IPS DF 6.9 (cell line): Measurements from ENCODE around the gene PPP2R5C.

Source experiments
- DNase-seq: peaks from one replicate; pipeline ENCODE4 v3.0.0-alpha.2; 2013; ENCODE audit warnings: low read depth, low spot score
- H3K27ac ChIP-seq: one replicate; pipeline ENCODE4 v1.5.1; 2013; ENCODE audit warnings: low read length, control low read depth
- H3K27me3 ChIP-seq: 2 replicates; pipeline ENCODE4 v1.6.1; 2013; ENCODE audit warnings: mild to moderate bottlenecking, low read length; ENCODE audit not compliant: control insufficient read depth, insufficient read depth
- H3K36me3 ChIP-seq: 2 replicates; pipeline ENCODE4 v1.6.1; 2013; ENCODE audit warnings: low read length; ENCODE audit not compliant: control insufficient read depth, insufficient read depth
- H3K4me1 ChIP-seq: 2 replicates; pipeline ENCODE4 v1.6.1; 2013; ENCODE audit warnings: low read length; ENCODE audit not compliant: control insufficient read depth, insufficient read depth
- H3K4me3 ChIP-seq: 2 replicates; pipeline ENCODE4 v1.5.1; 2013; ENCODE audit warnings: mild to moderate bottlenecking, low read length
- H3K9me3 ChIP-seq: 2 replicates; pipeline ENCODE4 v1.6.1; 2013; ENCODE audit warnings: low read length, inconsistent platforms; ENCODE audit not compliant: control insufficient read depth, insufficient read depth
- WGBS: extraction: QIAGEN DNeasy Blood & Tissue Kit; methylation state at CpG from one replicate; pipeline ENCODE4 v1.1.7; 2013; ENCODE audit warnings: mixed read lengths, missing lambda C conversion rate; ENCODE audit not compliant: insufficient read length, insufficient coverage; 5-methylcytosine and 5-hydroxymethylcytosine counted together

The PPP2R5C gene

DNA sequence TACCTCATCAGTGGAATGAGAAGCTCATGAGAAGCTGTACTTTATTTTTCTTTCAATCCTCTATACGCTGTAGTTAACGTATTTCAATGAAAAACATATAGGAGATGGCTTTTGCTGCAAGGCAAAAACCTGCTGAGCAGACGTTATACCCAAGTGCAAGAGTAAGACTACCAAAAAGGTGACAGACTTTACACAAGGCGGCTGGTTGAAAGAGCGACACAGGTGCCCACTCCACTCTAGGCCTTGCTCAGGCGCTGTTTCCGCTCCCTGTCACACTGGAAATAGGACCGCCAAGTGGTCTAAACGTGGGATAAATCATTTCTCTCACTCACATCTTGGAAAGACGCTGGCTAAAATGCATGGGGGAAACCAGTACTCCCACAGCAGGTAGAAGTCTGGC lies 54.5 kb downstream of the PPP2R5C start:
- no peaks in the 10 kb centered on the region for H3K36me3 ChIP-seq

DNA sequence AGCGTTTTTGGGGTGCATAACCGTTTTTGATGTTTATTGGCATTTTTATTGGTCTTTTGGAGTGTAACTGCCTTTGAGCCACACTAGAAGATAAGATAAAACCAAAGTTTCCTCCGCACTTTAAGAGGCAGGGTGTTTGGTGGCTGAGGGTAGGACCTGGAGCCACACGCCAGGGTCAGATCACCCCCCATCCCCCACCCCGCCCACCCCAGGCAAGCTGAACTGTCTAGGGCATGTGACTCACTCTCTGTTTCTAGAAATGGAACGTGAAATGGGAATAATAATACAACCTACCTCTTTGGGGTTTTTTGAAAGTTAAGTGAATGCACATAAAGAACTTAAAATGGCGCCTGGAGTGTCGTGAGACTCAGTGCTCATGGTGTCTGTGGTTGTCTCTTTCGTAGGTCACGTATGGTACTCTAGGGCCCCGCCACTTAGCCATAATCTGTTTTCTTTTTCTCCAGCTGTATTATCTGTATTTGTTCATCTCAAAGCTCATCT lies 56.0 kb downstream of the PPP2R5C start:
- WGBS = no CpG with 5 or more reads among the region's 11 CpGs
- Histone ChIP-seq H3K9me3 (no peaks in the 10 kb centered on the region), H3K4me3 (no peak overlapping the region), H3K36me3 (no peaks in the 10 kb centered on the region), H3K27me3 (no peaks in the 10 kb centered on the region), H3K4me1 (no peaks in the 10 kb centered on the region), H3K27ac (no peak overlapping the region)
- no peak for DNase-seq

More for the DNA sequence above, 54.5 kb downstream of the PPP2R5C start:
- Histone ChIP-seq H3K4me3 (no peak overlapping the region), H3K4me1 (no peaks in the 10 kb centered on the region), H3K27me3 (no peaks in the 10 kb centered on the region), H3K27ac (no peak overlapping the region), H3K9me3 (no peaks in the 10 kb centered on the region)
- DNase-seq = no peak
- no CpG with 5 or more reads among the region's 10 CpGs for WGBS

DNA sequence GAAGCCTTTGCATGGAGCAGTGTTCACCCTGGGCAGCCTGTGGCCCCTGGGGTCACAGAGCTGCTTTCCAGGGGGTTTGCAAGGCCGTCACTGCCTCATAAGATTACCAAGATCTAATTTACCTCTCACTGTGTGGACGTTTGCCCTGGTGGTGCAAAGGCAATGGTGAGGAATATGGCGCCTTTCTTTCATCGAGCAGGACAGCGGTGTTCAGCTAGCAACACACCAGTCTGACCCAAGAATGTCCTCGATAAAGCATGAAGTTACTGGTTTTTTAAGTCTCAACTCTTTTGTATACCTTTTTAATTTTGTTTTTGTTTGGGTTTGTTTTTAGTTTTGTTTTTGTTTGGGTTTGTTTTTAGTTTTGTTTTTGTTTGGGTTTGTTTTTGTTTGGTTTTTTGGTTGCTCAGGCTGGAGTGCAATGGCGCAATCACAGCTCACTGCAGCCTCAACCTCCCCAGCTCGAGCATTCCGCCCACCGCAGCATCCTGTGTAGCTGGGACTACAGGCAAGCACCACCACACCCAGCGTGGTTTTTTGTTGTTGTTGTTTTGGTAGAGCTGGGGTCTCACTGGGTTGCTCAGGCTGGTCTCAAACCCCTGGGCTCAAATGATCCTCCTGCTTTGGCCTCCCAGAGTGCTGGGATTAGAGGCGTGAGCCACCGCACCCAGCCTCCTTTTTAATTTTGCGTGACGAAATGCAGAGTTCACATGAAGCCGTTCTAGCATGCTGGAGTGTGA lies 57.9 kb downstream of the PPP2R5C start:
- Histone ChIP-seq H3K9me3 (no peaks in the 10 kb centered on the region), H3K27ac (no peak overlapping the region), H3K4me3 (no peak overlapping the region), H3K27me3 (no peaks in the 10 kb centered on the region), H3K36me3 (no peaks in the 10 kb centered on the region), H3K4me1 (no peaks in the 10 kb centered on the region)
- no CpG with 5 or more reads among the region's 16 CpGs for WGBS
- no peak for DNase-seq

DNA sequence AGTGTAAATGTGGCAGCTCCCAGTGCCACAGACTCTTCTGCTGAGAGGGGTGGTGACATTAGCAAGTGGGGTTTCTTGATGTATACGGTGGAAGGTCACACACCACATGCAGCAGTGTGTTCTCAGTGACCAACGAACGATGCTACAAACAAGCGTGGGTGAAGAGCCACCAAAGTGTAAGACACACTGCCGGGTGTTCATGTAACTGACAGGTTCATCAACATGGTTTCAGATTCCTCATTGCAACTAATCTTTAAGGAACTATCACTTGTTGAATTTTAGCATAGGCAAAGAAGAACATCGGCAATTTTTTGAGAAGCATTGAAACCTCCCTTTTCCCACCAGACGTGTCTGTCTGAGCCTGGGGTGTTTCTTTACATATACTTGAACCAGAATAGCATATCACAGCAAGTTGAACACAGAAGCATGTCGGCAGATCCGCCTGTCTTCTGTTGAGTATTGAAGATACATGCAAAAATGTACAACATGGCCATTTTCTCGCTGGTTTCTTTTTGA lies 58.8 kb downstream of the PPP2R5C start:
- no peaks in the 10 kb centered on the region for H3K36me3 ChIP-seq
- H3K27ac ChIP-seq = no peak overlapping the region
- H3K9me3 ChIP-seq = no peaks in the 10 kb centered on the region
- H3K27me3 ChIP-seq = no peaks in the 10 kb centered on the region
- H3K4me3 ChIP-seq = no peak overlapping the region
- H3K4me1 ChIP-seq = no peaks in the 10 kb centered on the region
- DNase-seq = no peak
- WGBS = no CpG with 5 or more reads among the region's 10 CpGs

DNA sequence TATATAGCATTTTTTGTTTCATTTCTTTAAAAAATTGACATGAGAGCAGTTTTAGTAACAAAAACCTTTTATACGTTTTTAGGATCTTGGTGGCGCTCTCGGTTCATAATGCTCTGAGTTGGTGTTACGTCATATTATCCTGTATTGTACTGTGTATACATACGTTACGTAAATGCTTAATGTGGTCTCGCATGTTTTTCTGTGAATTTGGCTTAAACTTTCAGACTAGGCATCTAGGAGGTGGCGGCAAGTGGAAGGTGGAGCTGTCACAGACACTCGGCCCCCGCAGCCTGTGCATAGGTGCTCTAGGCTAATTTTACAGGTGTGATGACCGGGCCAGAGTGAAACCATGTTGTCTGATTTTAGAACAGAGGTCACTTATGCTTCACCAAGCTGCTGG lies 60.0 kb downstream of the PPP2R5C start:
- no peak overlapping the region for H3K4me3 ChIP-seq
- no peaks in the 10 kb centered on the region for H3K27me3 ChIP-seq
- no peaks in the 10 kb centered on the region for H3K36me3 ChIP-seq
- DNase-seq = no peak
- WGBS = no CpG with 5 or more reads among the region's 11 CpGs
- H3K4me1 ChIP-seq = no peaks in the 10 kb centered on the region
- H3K9me3 ChIP-seq = no peaks in the 10 kb centered on the region
- H3K27ac ChIP-seq = no peak overlapping the region

DNA sequence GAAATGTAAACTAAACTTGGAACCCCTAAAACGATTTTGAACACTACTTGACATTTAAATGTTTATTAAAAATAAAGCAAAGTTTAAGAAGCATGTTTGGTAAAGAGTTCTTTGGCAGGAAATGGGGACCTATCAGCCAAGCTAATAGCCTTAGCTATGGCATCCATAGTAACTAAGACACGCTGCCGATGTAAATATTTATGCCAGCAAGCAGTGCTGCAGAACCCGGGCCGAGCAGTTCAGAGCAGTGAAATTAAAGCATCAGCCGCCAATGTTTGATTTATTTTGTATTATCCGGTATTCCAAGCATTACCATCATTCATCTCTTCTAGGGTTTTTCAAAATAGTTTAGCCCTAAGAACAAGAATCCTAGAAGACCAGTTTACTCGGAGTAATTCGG lies 61.6 kb downstream of the PPP2R5C start:
- Histone ChIP-seq H3K27me3 (no peaks in the 10 kb centered on the region), H3K9me3 (no peaks in the 10 kb centered on the region), H3K27ac (no peak overlapping the region), H3K36me3 (no peaks in the 10 kb centered on the region), H3K4me1 (no peaks in the 10 kb centered on the region), H3K4me3 (no peak overlapping the region)
- no CpG with 5 or more reads among the region's 9 CpGs for WGBS
- DNase-seq = no peak

DNA sequence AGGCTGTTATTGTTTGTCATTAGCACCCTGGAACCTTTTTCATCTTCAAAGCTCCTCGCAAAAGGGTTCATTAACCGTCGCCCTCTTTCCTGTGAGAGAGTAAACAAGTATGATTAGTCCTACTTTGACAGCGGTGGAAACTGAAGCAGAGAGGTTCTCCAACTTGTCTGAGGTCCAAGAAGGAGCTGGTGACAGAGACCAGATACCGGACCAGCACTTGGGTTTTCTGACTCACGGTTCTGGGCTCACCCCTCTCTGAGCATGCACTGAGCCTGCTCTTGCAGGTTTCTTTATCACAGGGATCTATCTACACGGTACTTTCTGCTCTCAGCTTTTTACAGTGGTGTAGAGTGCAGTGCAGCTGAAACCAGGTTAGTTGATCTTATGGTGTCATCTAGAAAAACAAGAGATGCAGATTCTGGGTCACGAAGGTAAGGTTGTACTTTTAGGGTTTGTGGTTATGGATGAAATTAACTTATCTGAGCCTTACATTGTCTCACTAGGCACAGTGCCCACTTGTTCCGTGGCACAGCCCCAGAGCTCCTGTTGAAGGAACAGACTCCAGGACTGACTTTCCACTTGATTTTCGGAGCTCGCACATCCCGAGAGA lies 62.1 kb downstream of the PPP2R5C start:
- H3K4me3 ChIP-seq = no peak overlapping the region
- H3K4me1 ChIP-seq = no peaks in the 10 kb centered on the region
- H3K27me3 ChIP-seq = no peaks in the 10 kb centered on the region
- no peaks in the 10 kb centered on the region for H3K9me3 ChIP-seq
- no peaks in the 10 kb centered on the region for H3K36me3 ChIP-seq
- DNase-seq = no peak
- no CpG with 5 or more reads among the region's 12 CpGs for WGBS
- no peak overlapping the region for H3K27ac ChIP-seq

DNA sequence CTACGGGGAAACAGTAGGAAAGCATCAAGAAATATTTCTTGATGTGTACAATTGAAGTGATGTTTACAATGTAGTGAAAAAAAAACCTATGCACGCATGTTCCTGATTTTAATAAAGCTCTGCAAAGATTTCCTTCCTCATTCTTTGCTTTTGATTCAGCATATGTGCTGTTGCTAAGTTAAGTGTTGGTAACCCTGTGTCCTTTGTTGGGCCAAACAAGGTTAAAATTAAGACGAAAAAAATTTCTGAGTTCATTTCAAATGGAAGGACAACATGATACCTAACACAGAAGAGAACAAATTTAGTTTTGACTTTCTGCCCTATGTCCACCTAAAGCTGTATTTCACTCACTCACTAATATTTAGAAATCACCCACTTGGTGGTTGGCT lies 62.8 kb downstream of the PPP2R5C start:
- H3K4me1 ChIP-seq = no peaks in the 10 kb centered on the region
- H3K27ac ChIP-seq = no peak overlapping the region
- DNase-seq = no peak
- no peak overlapping the region for H3K4me3 ChIP-seq
- H3K9me3 ChIP-seq = no peaks in the 10 kb centered on the region
- no peaks in the 10 kb centered on the region for H3K36me3 ChIP-seq
- no CpG with 5 or more reads among the region's 3 CpGs for WGBS
- no peaks in the 10 kb centered on the region for H3K27me3 ChIP-seq

DNA sequence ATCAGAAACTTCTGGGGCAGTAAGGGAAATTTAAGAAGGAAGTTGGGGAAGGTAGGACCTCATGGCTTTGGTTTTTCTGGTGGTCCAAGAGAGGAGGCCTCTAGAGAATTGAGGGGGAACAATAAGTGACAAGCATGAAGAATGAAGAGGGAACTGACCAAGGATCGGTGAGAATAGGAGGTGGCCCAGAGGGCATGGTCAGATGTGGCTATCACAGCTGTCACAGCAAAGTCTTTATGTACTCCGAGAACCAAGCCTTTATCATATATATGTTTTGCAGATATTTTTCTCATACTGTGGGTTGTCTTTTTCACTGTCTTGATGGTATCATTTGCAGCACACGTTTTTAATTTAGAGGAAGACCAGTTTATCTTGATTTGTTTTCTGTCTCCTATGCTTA lies 64.3 kb downstream of the PPP2R5C start:
- Histone ChIP-seq H3K9me3 (no peaks in the 10 kb centered on the region), H3K27ac (no peak overlapping the region), H3K4me1 (no peaks in the 10 kb centered on the region), H3K27me3 (no peaks in the 10 kb centered on the region), H3K36me3 (no peaks in the 10 kb centered on the region), H3K4me3 (no peak overlapping the region)
- DNase-seq = no peak
- WGBS = no CpG with 5 or more reads among the region's 3 CpGs

DNA sequence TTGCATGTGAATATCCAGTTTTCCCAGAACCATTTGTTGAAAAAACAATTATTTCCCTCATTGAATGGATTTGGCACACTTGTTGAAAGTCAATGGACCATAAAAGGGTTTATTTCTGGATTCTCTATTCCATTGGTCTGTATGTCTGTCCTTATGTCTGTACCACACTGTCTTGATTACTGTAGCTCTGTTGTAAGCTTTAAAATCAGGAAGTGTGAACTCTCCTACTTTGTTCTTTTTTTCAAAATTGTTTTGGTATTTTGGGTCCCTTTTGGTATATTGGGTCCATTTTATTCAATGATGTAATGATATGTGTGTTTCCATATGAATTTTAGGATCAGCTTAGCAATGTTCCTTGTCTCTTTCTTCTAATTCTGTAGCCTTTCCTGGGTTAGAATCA lies 64.8 kb downstream of the PPP2R5C start:
- no peaks in the 10 kb centered on the region for H3K9me3 ChIP-seq
- H3K36me3 ChIP-seq = no peaks in the 10 kb centered on the region
- no peak for DNase-seq
- no peaks in the 10 kb centered on the region for H3K27me3 ChIP-seq
- H3K4me3 ChIP-seq = no peak overlapping the region
- no peaks in the 10 kb centered on the region for H3K4me1 ChIP-seq
- no peak overlapping the region for H3K27ac ChIP-seq

DNA sequence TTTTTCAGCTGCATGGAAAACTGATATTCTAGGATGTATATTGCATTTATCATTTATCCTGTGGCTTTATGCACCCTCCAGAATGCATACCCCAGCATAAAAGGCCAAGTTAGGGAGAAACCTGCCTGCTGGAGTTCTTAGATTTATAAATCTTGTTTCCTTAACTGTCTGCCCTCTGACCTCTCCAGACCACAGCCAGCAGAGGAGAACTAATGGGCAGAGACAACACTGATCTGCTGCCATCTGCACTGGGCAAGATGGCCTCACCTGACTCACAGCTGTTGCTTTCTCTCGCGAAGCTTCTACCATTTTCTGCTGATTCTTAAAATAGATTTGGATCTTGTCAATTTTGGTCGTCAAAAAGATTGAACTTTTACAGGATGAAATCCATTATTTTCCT lies 65.8 kb downstream of the PPP2R5C start:
- WGBS = no CpG with 5 or more reads among the region's 3 CpGs
- Histone ChIP-seq H3K9me3 (no peaks in the 10 kb centered on the region), H3K27me3 (no peaks in the 10 kb centered on the region), H3K36me3 (no peaks in the 10 kb centered on the region), H3K4me1 (no peaks in the 10 kb centered on the region), H3K27ac (no peak overlapping the region), H3K4me3 (no peak overlapping the region)
- DNase-seq = no peak
